SK-N-MC (cell line): ENCODE data around the gene SMARCA4.

ENCODE experiments used
- EZH2 ChIP-seq: fragments of 200-600 bp; sonication (generic); IDR thresholded peaks from one replicate; pipeline ENCODE4 v1.6.1; 2017; ENCODE audit warnings: antibody characterized with exemption
- FOXP2 ChIP-seq: optimal IDR thresholded peaks from 2 replicates; pipeline ENCODE3; 2011; ENCODE audit warnings: mild to moderate bottlenecking, moderate library complexity; ENCODE audit not compliant: insufficient read depth; ENCODE audit errors: extremely low read length, control extremely low read depth
- POLR2AphosphoS5 ChIP-seq: IDR thresholded peaks from 2 replicates; pipeline ENCODE4 v1.6.1; 2012; ENCODE audit warnings: mild to moderate bottlenecking, low read depth, low read length, borderline replicate concordance

DNA sequence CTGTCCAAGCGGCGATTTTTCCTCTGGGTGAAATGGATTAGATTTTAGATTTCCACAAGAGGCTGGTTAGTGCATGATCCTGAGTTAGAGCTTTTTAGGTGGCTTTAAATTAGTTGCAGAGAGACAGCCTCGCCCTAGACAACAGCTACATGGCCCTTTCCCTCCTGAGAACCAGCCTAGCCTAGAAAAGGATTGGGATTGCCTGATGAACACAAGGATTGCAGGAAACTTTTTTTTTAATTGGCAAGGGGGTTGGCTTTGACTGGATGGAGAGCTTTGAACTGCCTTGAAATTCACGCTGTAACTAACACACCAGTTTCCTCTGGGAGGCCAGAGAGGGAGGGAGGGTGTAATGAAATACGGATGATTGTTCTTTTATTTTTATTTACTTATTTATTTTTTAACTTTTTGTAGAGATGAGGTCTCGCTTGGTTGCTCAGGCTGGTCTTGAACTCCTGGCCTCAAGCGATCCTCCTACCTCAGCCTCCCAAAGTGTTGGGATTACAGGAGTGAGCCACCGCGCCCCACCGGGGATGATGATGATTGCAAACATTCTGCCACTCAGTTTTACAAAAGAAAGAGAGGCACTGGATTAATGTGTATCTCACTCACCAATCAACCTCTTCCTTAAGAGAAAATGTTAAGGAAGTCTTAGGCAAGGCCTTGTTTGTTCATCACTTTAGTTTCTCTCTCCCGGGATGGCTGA, 130.3 kb downstream of the SMARCA4 start:
- TF ChIP-seq POLR2AphosphoS5 (no peak), EZH2 (no peak), FOXP2 (no peak)
